Skeletal muscle cell (primary cell): ENCODE measurements around the gene ADRA2C.

Experiments used
- DNase-seq: peaks from one replicate; pipeline ENCODE4 v3.0.0-alpha.2; 2010; ENCODE audit warnings: low read depth
- H3K4me3 ChIP-seq: 2 replicates; pipeline ENCODE4 v1.5.1; 2011; ENCODE audit warnings: low read depth, mild to moderate bottlenecking, control low read depth, low read length, moderate library complexity

Gene ADRA2C

GRCh38 chr4:3732076-3733028 is 33.8 kb upstream of the ADRA2C start:
- no peak overlapping the region for H3K4me3 ChIP-seq
- DNase-seq, result no peak

GRCh38 chr4:3733195-3733594 is 33.0 kb upstream of the ADRA2C start:
- no peak for DNase-seq
- H3K4me3 ChIP-seq, result no peak overlapping the region

DNA sequence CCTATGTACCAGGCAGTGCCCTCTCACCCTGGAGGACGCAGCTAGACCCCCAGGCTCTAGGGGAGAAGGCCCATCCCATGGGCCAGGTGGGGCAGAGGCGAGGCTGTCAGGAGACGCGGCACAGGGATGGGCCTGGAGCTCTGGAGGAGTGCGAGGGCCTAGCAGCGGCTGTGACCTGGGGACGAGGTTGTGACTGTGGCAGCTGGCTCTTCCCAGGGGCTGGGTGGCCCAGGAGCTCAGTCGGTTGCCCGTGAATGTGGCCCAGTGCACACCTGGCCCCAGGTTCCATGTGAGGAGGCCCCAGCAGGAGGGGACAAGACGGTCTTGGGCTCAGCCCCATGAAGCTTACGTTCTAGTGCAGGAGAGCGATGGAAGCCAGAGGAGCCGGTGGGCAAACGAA is 31.0 kb upstream of the ADRA2C start:
- DNase-seq, result no peak

GRCh38 chr4:3736290-3736689 is 29.9 kb upstream of the ADRA2C start:
- no peak overlapping the region for H3K4me3 ChIP-seq
- DNase-seq, result no peak

More for the DNA sequence above, 31.0 kb upstream of the ADRA2C start:
- no peak overlapping the region for H3K4me3 ChIP-seq

DNA sequence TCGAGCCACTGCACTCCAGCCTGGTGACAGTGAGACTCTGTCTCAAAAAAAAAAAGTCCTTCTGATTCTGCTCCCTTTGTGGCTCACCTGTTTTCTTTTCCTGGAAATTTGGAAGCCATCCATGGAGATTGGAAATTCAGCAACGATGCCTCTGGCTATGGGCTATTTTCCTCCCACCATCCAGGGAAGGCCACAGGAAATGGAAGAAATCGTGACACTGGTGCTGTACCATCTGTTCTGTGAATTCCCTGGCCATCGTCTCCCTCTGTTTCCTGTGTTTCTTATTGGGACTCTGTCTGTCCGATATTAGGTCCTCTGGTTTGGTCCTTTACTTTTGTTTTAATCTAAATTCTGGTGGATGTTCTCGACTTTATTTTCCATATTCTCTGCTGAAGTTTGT is 29.4 kb upstream of the ADRA2C start:
- no peak overlapping the region for H3K4me3 ChIP-seq
- DNase-seq, result no peak

DNA sequence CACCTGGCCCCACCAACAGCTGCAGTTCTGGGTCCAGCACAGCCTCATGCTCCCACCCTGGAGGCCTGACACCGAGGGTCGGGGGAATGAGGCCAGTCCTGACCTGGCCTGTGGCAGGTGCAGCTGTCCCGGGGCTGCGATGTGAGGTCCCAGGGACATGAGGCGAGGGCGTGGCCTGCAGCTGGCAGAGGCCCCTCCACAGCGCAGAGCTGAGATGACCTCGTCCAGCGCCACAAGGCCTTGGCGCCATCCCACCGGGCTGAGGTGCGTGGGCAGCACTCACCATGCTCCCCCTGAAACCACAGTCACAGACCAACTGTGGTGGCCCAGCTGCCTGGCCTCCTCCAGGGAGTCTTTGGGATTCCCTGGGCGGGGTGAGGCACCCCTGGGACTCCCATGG is 26.6 kb upstream of the ADRA2C start:
- no peak overlapping the region for H3K4me3 ChIP-seq
- DNase-seq, result no peak

- no peak for DNase-seq
- no peak overlapping the region for H3K4me3 ChIP-seq
Observed at GRCh38 chr4:3740256-3740655, 25.9 kb upstream of the ADRA2C start.

GRCh38 chr4:3741217-3742011 is 24.8 kb upstream of the ADRA2C start:
- H3K4me3 ChIP-seq, result no peak overlapping the region
- DNase-seq, result no peak

GRCh38 chr4:3742610-3743009 is 23.6 kb upstream of the ADRA2C start:
- H3K4me3 ChIP-seq, result no peak overlapping the region
- DNase-seq, result no peak

- H3K4me3 ChIP-seq, result no peak overlapping the region
- DNase-seq, result no peak
Observed at GRCh38 chr4:3744232-3744631, 22.0 kb upstream of the ADRA2C start.

DNA sequence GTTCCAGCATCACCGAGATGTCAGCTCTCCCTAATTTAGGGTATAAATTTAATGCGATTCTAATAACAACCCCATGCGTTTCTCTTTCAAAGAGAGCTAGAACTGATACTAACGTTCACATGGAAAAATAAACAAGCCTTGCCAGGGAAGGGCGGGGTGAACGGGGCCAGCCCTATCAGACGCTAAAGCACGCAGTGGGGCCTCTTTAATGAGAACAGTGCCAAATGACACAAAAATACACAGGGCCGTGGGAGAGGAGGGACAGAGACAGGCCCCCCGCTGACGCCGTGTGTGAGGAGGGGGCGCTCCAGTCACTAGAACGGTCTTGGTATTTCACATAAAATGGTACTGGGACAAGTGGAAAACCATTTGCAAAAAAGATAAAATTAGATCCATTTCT is 21.3 kb upstream of the ADRA2C start:
- no peak for DNase-seq

GRCh38 chr4:3745886-3746656 is 20.1 kb upstream of the ADRA2C start:
- H3K4me3 ChIP-seq, result no peak overlapping the region
- DNase-seq, result no peak

More for the DNA sequence above, 21.3 kb upstream of the ADRA2C start:
- H3K4me3 ChIP-seq, result no peak overlapping the region

GRCh38 chr4:3746701-3747580 is 19.2 kb upstream of the ADRA2C start:
- no peak overlapping the region for H3K4me3 ChIP-seq
- no peak for DNase-seq

DNA sequence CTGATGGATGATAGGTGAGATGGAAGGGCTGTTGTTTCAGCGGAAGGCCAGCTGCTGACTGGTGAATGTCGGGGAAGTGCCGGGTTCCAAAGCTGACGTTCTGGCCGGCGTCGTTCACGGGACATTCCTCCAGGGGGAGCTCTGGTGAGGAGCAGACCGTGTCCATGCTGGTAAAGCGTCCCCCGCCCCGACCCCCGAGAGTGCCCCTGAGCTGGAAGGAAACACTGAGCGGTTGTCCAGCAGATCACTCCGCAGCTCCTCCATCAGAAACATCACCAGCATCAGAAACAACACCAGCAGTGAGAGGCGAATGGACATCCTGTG is 18.6 kb upstream of the ADRA2C start:
- DNase-seq, result no peak
- H3K4me3 ChIP-seq, result no peak overlapping the region

GRCh38 chr4:3748136-3748898 is 17.9 kb upstream of the ADRA2C start:
- DNase-seq, result no peak
- H3K4me3 ChIP-seq, result no peak overlapping the region

GRCh38 chr4:3749081-3749480 is 17.1 kb upstream of the ADRA2C start:
- no peak overlapping the region for H3K4me3 ChIP-seq
- DNase-seq, result no peak

- DNase-seq, result no peak
- no peak overlapping the region for H3K4me3 ChIP-seq
Observed at GRCh38 chr4:3750334-3750733, 15.9 kb upstream of the ADRA2C start.

GRCh38 chr4:3752022-3752421 is 14.2 kb upstream of the ADRA2C start:
- H3K4me3 ChIP-seq, result no peak overlapping the region
- no peak for DNase-seq
